Kidney (tissue), 14 donors: ENCODE data around the gene ARHGAP8. TPM values are rescaled to one million over a fixed set of nuclear protein-coding genes. Genes with fewer than 3 reads are reported as not detected.

Experiments
- DNase-seq, 5 donors: peaks; one replicate each; pipeline ENCODE4 v3.0.0-alpha.2; 2013 to 2020
- FAIRE-seq: peaks from 2 replicates; lab custom pipeline; 2012; peaks lifted over from hg19 to GRCh38; lab: Jason Lieb, UNC
- H3K27ac ChIP-seq, 2 donors: one replicate each; pipeline ENCODE4 v1.7.0; 2013; ENCODE audit warnings: low read depth in 2 of 2, low read length in 2 of 2, inconsistent platforms in 1 of 2
- H3K27me3 ChIP-seq: one replicate; pipeline ENCODE4 v1.7.1; 2013; ENCODE audit warnings: low read length, inconsistent platforms; ENCODE audit not compliant: control insufficient read depth, insufficient read depth
- H3K36me3 ChIP-seq, 3 donors: one replicate each; pipeline versions ENCODE4 v1.7.0 to v1.7.1; 2013; ENCODE audit warnings: low read length in 3 of 3, control low read depth in 1 of 3, inconsistent platforms in 1 of 3; ENCODE audit not compliant: insufficient read depth in 3 of 3, control insufficient read depth in 2 of 3
- H3K4me1 ChIP-seq, 3 donors: one replicate each; pipeline versions ENCODE4 v1.7.0 to v1.7.1; 2013; ENCODE audit warnings: low read length in 3 of 3, inconsistent platforms in 1 of 3, low read depth in 1 of 3; ENCODE audit not compliant: control insufficient read depth in 2 of 3, insufficient read depth in 2 of 3
- H3K4me3 ChIP-seq, 3 donors: one replicate each; pipeline versions ENCODE4 v1.7.0 to v1.8.1; 2013; ENCODE audit warnings: low read length in 3 of 3, control low read depth in 1 of 3, inconsistent platforms in 1 of 3
- H3K9ac ChIP-seq, 3 donors: one replicate each; pipeline versions ENCODE4 v1.7.0 to v1.7.1; 2013; ENCODE audit warnings: low read length in 3 of 3, control low read depth in 1 of 3, inconsistent platforms in 1 of 3
- H3K9me3 ChIP-seq, 3 donors: one replicate each; pipeline versions ENCODE4 v1.7.0 to v1.7.1; 2013; ENCODE audit warnings: low read length in 3 of 3, control low read depth in 1 of 3, inconsistent platforms in 1 of 3; ENCODE audit not compliant: control insufficient read depth in 2 of 3, insufficient read depth in 1 of 3
- CTCF ChIP-seq: IDR thresholded peaks from 3 replicates; pipeline ENCODE4 v1.5.1; 2012; ENCODE audit warnings: mild to moderate bottlenecking, moderate library complexity, borderline replicate concordance; ENCODE audit not compliant: insufficient read depth; ENCODE audit errors: extremely low read depth
- intact Hi-C: fragments of 100-400 bp; cut with DNase I; formaldehyde crosslinking; loops from one replicate; pipeline ENCODE4 v1.11.1; 2022
- polyA plus RNA-seq: library from polyadenylated mRNA; stranded (reverse); fragments of 350-450 nt; fragmentation: Illumina TruSeq; extraction: RNeasy Lipid Tissue Mini Kit (QIAGEN cat#74804); gene quantifications from one replicate; pipeline ENCODE4 v1.2.3, GENCODE V29; 2014; ENCODE audit warnings: low read depth, low replicate concordance; ENCODE audit not compliant: insufficient read depth
- total RNA-seq: library from RNA; stranded (reverse); fragmentation: NEBNext Ultra II Directional; extraction: Animal tissue kit (Norgen Biotek cat#: 25700); gene quantifications from one replicate; pipeline ENCODE4 v1.2.1, GENCODE V29; 2021
- donor health status: control.
- donor health status: control.
- donor health status: control.
- donor health status: control.
- donor health status: control.
- donor health status: DM: yes; HTN: yes; CAD: no.
- donor health status: Normal renal cell carcinoma (clear cell type).

Gene ARHGAP8
- total and polyA plus RNA-seq, 2 donors from 2014 or later: 30.2 to 35.7 TPM

- no peak for DNase-seq
- H3K4me1 ChIP-seq: peaks cover 0 to 13% (median 0%) of the 10 kb centered on the region in 3 donors
- no peak overlapping the region for H3K27ac ChIP-seq
- no peak overlapping the region for H3K4me3 ChIP-seq
- intact Hi-C loops: no loop called here
- no peak for TF ChIP-seq CTCF
- peaks cover 2 to 7% (median 3%) of the 10 kb centered on the region in 3 donors for H3K36me3 ChIP-seq
- H3K27me3 ChIP-seq: no peaks in the 10 kb centered on the region
- no peak overlapping the region for H3K9ac ChIP-seq
- no peak for FAIRE-seq
- H3K9me3 ChIP-seq: no peaks in the 10 kb centered on the region
These were observed 20.9 kb upstream of the ARHGAP8 start for GRCh38 chr22:44731357-44731970.

GRCh38 chr22:44732017-44732561 lies 20.3 kb upstream of the ARHGAP8 start:
- no peak overlapping the region for H3K9ac ChIP-seq
- no peaks in the 10 kb centered on the region for H3K27me3 ChIP-seq
- no peak for TF ChIP-seq CTCF
- H3K36me3 ChIP-seq: peaks cover 2 to 6% (median 3%) of the 10 kb centered on the region in 3 donors
- H3K4me1 ChIP-seq: peaks cover 0 to 13% (median 0%) of the 10 kb centered on the region in 3 donors
- no peak overlapping the region for H3K27ac ChIP-seq
- FAIRE-seq: no peak
- no peak overlapping the region for H3K4me3 ChIP-seq
- DNase-seq: peak in 1 of 5 donors; percentile 71
- intact Hi-C loops: no loop called here
- no peaks in the 10 kb centered on the region for H3K9me3 ChIP-seq

GRCh38 chr22:44732661-44733060 lies 19.7 kb upstream of the ARHGAP8 start:
- Histone ChIP-seq H3K4me1 (peaks cover 0 to 14% (median 0%) of the 10 kb centered on the region in 3 donors), H3K9me3 (no peaks in the 10 kb centered on the region), H3K9ac (no peak overlapping the region), H3K36me3 (peaks cover 2 to 6% (median 3%) of the 10 kb centered on the region in 3 donors), H3K4me3 (peak overlapping the region in 1 of 3 donors; percentile 6), H3K27ac (no peak overlapping the region), H3K27me3 (no peaks in the 10 kb centered on the region)
- DNase-seq: no peak
- no peak for TF ChIP-seq CTCF
- intact Hi-C loops: no loop called here
- no peak for FAIRE-seq
